Right cardiac atrium (tissue), 5 donors: Measurements from ENCODE around the gene GDAP1L1. TPM values are rescaled to one million over a fixed set of nuclear protein-coding genes. Genes with fewer than 3 reads are reported as not detected.
"Not testable (repeated sequence)": the region's sequence is repeated elsewhere in the genome, so short reads cannot be mapped to it uniquely, and the experiment has no call there.

Source experiments
- ATAC-seq, 2 donors: fragments of 200-7000 bp; cut with Tn5 transposase; one replicate each; pipeline versions ENCODE4 v1.8.0 to v1.9.1; 2020; ENCODE audit warnings: moderate library complexity in 2 of 2, mild to moderate bottlenecking in 1 of 2
- DNase-seq, 3 donors: peaks; one replicate each; pipeline ENCODE4 v3.0.0-alpha.2; 2020
- H3K27ac ChIP-seq: one replicate; pipeline ENCODE4 v1.5.1; 2013; ENCODE audit warnings: mild to moderate bottlenecking, low read length, control low read depth, moderate library complexity
- H3K27me3 ChIP-seq: one replicate; pipeline ENCODE4 v1.6.1; 2013; ENCODE audit not compliant: control insufficient read depth, insufficient read depth
- H3K4me1 ChIP-seq: one replicate; pipeline ENCODE4 v1.6.1; 2013; ENCODE audit warnings: low read length; ENCODE audit not compliant: control insufficient read depth, insufficient read depth
- H3K4me3 ChIP-seq: one replicate; pipeline ENCODE4 v1.5.1; 2013; ENCODE audit warnings: low read length, control low read depth
- H3K9me3 ChIP-seq: one replicate; pipeline ENCODE4 v1.6.1; 2013; ENCODE audit warnings: low read length; ENCODE audit not compliant: control insufficient read depth
- WGBS: extraction: QIAGEN DNeasy Blood & Tissue Kit; methylation state at CpG from one replicate; pipeline ENCODE4 v1.1.7; 2013; 5-methylcytosine and 5-hydroxymethylcytosine counted together
- intact Hi-C, 4 donors: fragments of 100-400 bp; cut with DNase I; formaldehyde crosslinking; loops; one replicate each; pipeline versions ENCODE4 v1.11.0 to v1.14.0; 2022 to 2023
- polyA plus RNA-seq: library from polyadenylated mRNA; stranded (reverse); fragments of 200-250 nt; gene quantifications from one replicate; pipeline ENCODE4 v1.2.3, GENCODE V29; 2013
- total RNA-seq, 4 donors: library from RNA; stranded (reverse); fragmentation: NEBNext Ultra II Directional; extraction: Animal tissue kit (Norgen Biotek cat#: 25700); gene quantifications; one replicate each; pipeline ENCODE4 v1.2.1, GENCODE V29; 2021
- donor health status: healthy with polysubstance abuse.
- donor health status: DM: no; HTN: yes; CAD: no.
- donor health status: DM: no; HTN: no; CAD: no.
- donor health status: DM: no; HTN: yes; CAD: no; lungs with severe emphysema.
- donor health status: DM: yes; HTN: yes; CAD: no.

GDAP1L1 gene
- total and polyA plus RNA-seq, 5 donors = 0.17 to 2.8 (median 0.68) TPM

GRCh38 chr20:44304383-44304782, 57.3 kb downstream of the GDAP1L1 start:
- peaks cover 10% of the 10 kb centered on the region for H3K4me1 ChIP-seq
- ATAC-seq (no peak), DNase-seq (no peak)
- no peaks in the 10 kb centered on the region for H3K27me3 ChIP-seq
- intact Hi-C loops = no loop called here
- H3K27ac ChIP-seq = peak overlapping the region; percentile 30
- no peaks in the 10 kb centered on the region for H3K9me3 ChIP-seq
- H3K4me3 ChIP-seq = no peak overlapping the region

- Histone ChIP-seq H3K9me3 (no peaks in the 10 kb centered on the region), H3K27ac (peak overlapping the region; percentile 9), H3K4me3 (no peak overlapping the region), H3K4me1 (peaks cover 11% of the 10 kb centered on the region), H3K27me3 (no peaks in the 10 kb centered on the region)
- ATAC-seq = no peak
- intact Hi-C loops = no loop called here
- 80% methylated on average over 9 of the region's 9 CpGs for WGBS
- no peak for DNase-seq
Measured at GRCh38 chr20:44306927-44307326, 59.8 kb downstream of the GDAP1L1 start.

GRCh38 chr20:44309763-44310663, 62.9 kb downstream of the GDAP1L1 start:
- Histone ChIP-seq H3K9me3 (no peaks in the 10 kb centered on the region), H3K4me1 (peaks cover 4% of the 10 kb centered on the region), H3K27me3 (no peaks in the 10 kb centered on the region), H3K27ac (peak overlapping the region; percentile 80), H3K4me3 (peak overlapping the region; percentile 53)
- intact Hi-C loops = loop anchor here in 3 of 4 donors (2.0 kb wide), 2 partner anchors 93 to 95 kb away; no protein-coding TSS in a partner anchor
- DNase-seq (peak; percentile 49 to 75 (median 69)), ATAC-seq (peak; percentile 56 to 61)
- 8% methylated on average over 17 of the region's 17 CpGs for WGBS

- H3K9me3 ChIP-seq = no peaks in the 10 kb centered on the region
- H3K4me1 ChIP-seq = peaks cover 4% of the 10 kb centered on the region
- intact Hi-C loops = loop anchor here (1.0 to 2.0 kb wide), 3 partner anchors 94 to 96 kb away; no protein-coding TSS in a partner anchor
- DNase-seq (peak; percentile 99 to 100 (median 100)), ATAC-seq (peak; percentile 94 to 95)
- WGBS = 2% methylated on average over 70 of the region's 70 CpGs
- H3K27ac ChIP-seq = peak within 1 kb of the TSS; percentile 80
- H3K27me3 ChIP-seq = no peaks in the 10 kb centered on the region
- peak within 1 kb of the TSS; percentile 53 for H3K4me3 ChIP-seq
Measured at GRCh38 chr20:44310664-44311639, 63.8 kb downstream of the GDAP1L1 start, which contains the start of gene FITM2. TSS of gene FITM2 (minus strand) at chr20:44311202. CDS start at chr20:44311148, 54 bp downstream.

GRCh38 chr20:44314870-44315269, 67.8 kb downstream of the GDAP1L1 start:
- Histone ChIP-seq H3K9me3 (no peaks in the 10 kb centered on the region), H3K27ac (no peak overlapping the region), H3K4me3 (no peak overlapping the region), H3K27me3 (no peaks in the 10 kb centered on the region), H3K4me1 (peaks cover under 1% of the 10 kb centered on the region)
- no peak for ATAC-seq
- intact Hi-C loops = no loop called here
- DNase-seq = no peak

- H3K4me1 ChIP-seq = no peaks in the 10 kb centered on the region
- H3K9me3 ChIP-seq = no peaks in the 10 kb centered on the region
- ATAC-seq (no peak), DNase-seq (no peak)
- H3K4me3 ChIP-seq = no peak overlapping the region
- 93% methylated on average over 2 of the region's 2 CpGs for WGBS
- H3K27ac ChIP-seq = no peak overlapping the region
- H3K27me3 ChIP-seq = no peaks in the 10 kb centered on the region
- intact Hi-C loops = no loop called here
Measured at GRCh38 chr20:44319839-44320422, 72.8 kb downstream of the GDAP1L1 start.

GRCh38 chr20:44324343-44324742, 77.2 kb downstream of the GDAP1L1 start:
- Histone ChIP-seq H3K4me1 (no peaks in the 10 kb centered on the region), H3K4me3 (no peak overlapping the region), H3K9me3 (no peaks in the 10 kb centered on the region), H3K27me3 (no peaks in the 10 kb centered on the region), H3K27ac (no peak overlapping the region)
- ATAC-seq = no peak
- DNase-seq = no peak
- WGBS = 11% methylated on average over 1 of the region's 1 CpG
- intact Hi-C loops = no loop called here

GRCh38 chr20:44326391-44327159, 79.5 kb downstream of the GDAP1L1 start:
- Histone ChIP-seq H3K27me3 (no peaks in the 10 kb centered on the region), H3K9me3 (no peaks in the 10 kb centered on the region), H3K4me1 (no peaks in the 10 kb centered on the region), H3K4me3 (peak overlapping the region; percentile 62), H3K27ac (no peak overlapping the region)
- intact Hi-C loops = no loop called here
- 12% methylated on average over 50 of the region's 50 CpGs for WGBS
- DNase-seq (peak in 1 of 3 donors; percentile 62), ATAC-seq (peak; percentile 29 to 31)

GRCh38 chr20:44327748-44328147, 80.6 kb downstream of the GDAP1L1 start:
- DNase-seq, H3K27me3 ChIP-seq, intact Hi-C loops, H3K27ac ChIP-seq, H3K4me3 ChIP-seq, ATAC-seq, H3K4me1 ChIP-seq, H3K9me3 ChIP-seq: not testable (repeated sequence)
- WGBS = 87% methylated on average over 7 of the region's 7 CpGs

GRCh38 chr20:44328428-44328827, 81.3 kb downstream of the GDAP1L1 start:
- Histone ChIP-seq H3K27ac (no peak overlapping the region), H3K9me3 (no peaks in the 10 kb centered on the region), H3K4me3 (no peak overlapping the region), H3K27me3 (no peaks in the 10 kb centered on the region), H3K4me1 (no peaks in the 10 kb centered on the region)
- ATAC-seq = no peak
- WGBS = 81% methylated on average over 4 of the region's 4 CpGs
- no peak for DNase-seq
- intact Hi-C loops = no loop called here
